Activated CD8-positive, alpha-beta memory T cell treated with anti-CD3 and anti-CD28 coated beads, Interleukin-2, amount 10 ng/mL, durations not matched to agents 7 days and 5 days (primary cell): ENCODE measurements around the gene RAB21. TPM values are rescaled to one million over a fixed set of nuclear protein-coding genes. Genes with fewer than 3 reads are reported as not detected.
A peak's percentile ranks its signal among the peaks of the same experiment; 100 is the strongest.

Experiments
- ATAC-seq: fragments of 150-1000 bp; cut with Tn5 transposase; one replicate; pipeline ENCODE4 v1.10.0; 2021; ENCODE audit warnings: moderate library complexity
- CTCF ChIA-PET: fragments of 350-600 bp; sonication (Branson Sonifier 250); formaldehyde crosslinking; loops from one replicate; lab custom pipeline; 2021; ENCODE audit warnings: antibody characterized with exemption; lab: Charles Lee
- DNase-seq: peaks from one replicate; pipeline ENCODE4 v3.0.0-alpha.2; 2020
- H3K27ac Mint-ChIP-seq: one replicate; pipeline ENCODE4 v1.8.0; 2021; ENCODE audit warnings: mild to moderate bottlenecking, mixed read lengths
- H3K27me3 Mint-ChIP-seq: one replicate; pipeline ENCODE4 v1.8.0; 2021; ENCODE audit warnings: mixed read lengths
- H3K36me3 Mint-ChIP-seq: one replicate; pipeline ENCODE4 v1.8.0; 2021; ENCODE audit warnings: mild to moderate bottlenecking, mixed read lengths
- H3K4me1 Mint-ChIP-seq: one replicate; pipeline ENCODE4 v1.8.0; 2021; ENCODE audit warnings: mixed read lengths
- H3K4me3 Mint-ChIP-seq: one replicate; pipeline ENCODE4 v1.8.0; 2021; ENCODE audit warnings: mild to moderate bottlenecking, moderate library complexity, mixed read lengths
- H3K9me3 Mint-ChIP-seq: one replicate; pipeline ENCODE4 v1.8.0; 2022; ENCODE audit warnings: low read depth, mixed read lengths
- total RNA-seq, 2 experiments: library from RNA; stranded (reverse); gene quantifications; one replicate each; pipeline ENCODE4 v1.2.3, GENCODE V29; 2021

Gene RAB21
- total RNA-seq, 2 experiments from 2014 or later = 48.9 to 71.4 TPM

GRCh38 chr12:71732357-71732712 lies 22.3 kb upstream of the RAB21 start:
- CTCF ChIA-PET = no interaction called here
- Mint-ChIP-seq H3K27me3 (peaks cover 2% of the 10 kb centered on the region), H3K9me3 (no peaks in the 10 kb centered on the region), H3K4me1 (no peaks in the 10 kb centered on the region), H3K4me3 (no peak overlapping the region), H3K36me3 (no peaks in the 10 kb centered on the region), H3K27ac (no peak overlapping the region)
- ATAC-seq (no peak), DNase-seq (no peak)

- Mint-ChIP-seq H3K27ac (no peak overlapping the region), H3K4me1 (no peaks in the 10 kb centered on the region), H3K4me3 (no peak overlapping the region), H3K36me3 (no peaks in the 10 kb centered on the region), H3K9me3 (no peaks in the 10 kb centered on the region), H3K27me3 (peaks cover 5% of the 10 kb centered on the region)
- CTCF ChIA-PET = interaction anchor here (1.5 kb wide), 1 partner anchor 10 kb away, joined by 4 read pairs; no protein-coding TSS in a partner anchor
- ATAC-seq (no peak), DNase-seq (no peak)
Observed at GRCh38 chr12:71737197-71737596, 17.5 kb upstream of the RAB21 start.

- DNase-seq = no peak
- H3K4me3 Mint-ChIP-seq = no peak overlapping the region
- no peaks in the 10 kb centered on the region for H3K4me1 Mint-ChIP-seq
- H3K27me3 Mint-ChIP-seq = peaks cover 13% of the 10 kb centered on the region
- H3K9me3 Mint-ChIP-seq = no peaks in the 10 kb centered on the region
- no peaks in the 10 kb centered on the region for H3K36me3 Mint-ChIP-seq
- H3K27ac Mint-ChIP-seq = no peak overlapping the region
- ATAC-seq = no peak
- CTCF ChIA-PET = no interaction called here
Observed at GRCh38 chr12:71742998-71743397, 11.7 kb upstream of the RAB21 start.

GRCh38 chr12:71744522-71745300 lies 10.0 kb upstream of the RAB21 start:
- H3K4me3 Mint-ChIP-seq = no peak overlapping the region
- H3K9me3 Mint-ChIP-seq = no peaks in the 10 kb centered on the region
- no peaks in the 10 kb centered on the region for H3K4me1 Mint-ChIP-seq
- H3K27ac Mint-ChIP-seq = no peak overlapping the region
- ATAC-seq (no peak), DNase-seq (no peak)
- CTCF ChIA-PET = interaction anchor here (0.6 to 5.7 kb wide), 4 partner anchors 9 to 616 kb away, joined by 3 to 64 read pairs (median 4); partner anchors contain the start of gene TMEM19
- H3K36me3 Mint-ChIP-seq = no peaks in the 10 kb centered on the region
- peaks cover 30% of the 10 kb centered on the region for H3K27me3 Mint-ChIP-seq

- H3K4me3 Mint-ChIP-seq = no peak overlapping the region
- DNase-seq (peak; percentile 50), ATAC-seq (peak; percentile 85)
- CTCF ChIA-PET = interaction anchor here (0.6 to 5.7 kb wide), 24 partner anchors 9 to 1626 kb away, joined by 3 to 64 read pairs (median 4); partner anchors contain the start of genes THAP2, TMEM19 and ZFC3H1
- H3K27me3 Mint-ChIP-seq = peaks cover 45% of the 10 kb centered on the region
- H3K36me3 Mint-ChIP-seq = no peaks in the 10 kb centered on the region
- no peaks in the 10 kb centered on the region for H3K9me3 Mint-ChIP-seq
- H3K27ac Mint-ChIP-seq = no peak overlapping the region
- no peaks in the 10 kb centered on the region for H3K4me1 Mint-ChIP-seq
Observed at GRCh38 chr12:71746974-71747611, 7.6 kb upstream of the RAB21 start.

GRCh38 chr12:71748081-71748850 lies 6.4 kb upstream of the RAB21 start:
- no peaks in the 10 kb centered on the region for H3K36me3 Mint-ChIP-seq
- peaks cover 50% of the 10 kb centered on the region for H3K27me3 Mint-ChIP-seq
- H3K4me3 Mint-ChIP-seq = no peak overlapping the region
- CTCF ChIA-PET = interaction anchor here (0.9 to 5.7 kb wide), 13 partner anchors 10 to 1015 kb away, joined by 3 to 64 read pairs (median 4); partner anchors contain the start of genes THAP2, TMEM19 and ZFC3H1
- no peak for ATAC-seq
- DNase-seq = no peak
- H3K27ac Mint-ChIP-seq = no peak overlapping the region
- no peaks in the 10 kb centered on the region for H3K4me1 Mint-ChIP-seq
- H3K9me3 Mint-ChIP-seq = no peaks in the 10 kb centered on the region

- peaks cover 7% of the 10 kb centered on the region for H3K4me1 Mint-ChIP-seq
- no peak overlapping the region for H3K4me3 Mint-ChIP-seq
- H3K9me3 Mint-ChIP-seq = no peaks in the 10 kb centered on the region
- H3K27ac Mint-ChIP-seq = no peak overlapping the region
- no peak for DNase-seq
- CTCF ChIA-PET = interaction anchor here (1.6 to 5.7 kb wide), 2 partner anchors 93 to 334 kb away, joined by 3 to 64 read pairs; no protein-coding TSS in a partner anchor
- peaks cover 50% of the 10 kb centered on the region for H3K27me3 Mint-ChIP-seq
- no peak for ATAC-seq
- H3K36me3 Mint-ChIP-seq = no peaks in the 10 kb centered on the region
Observed at GRCh38 chr12:71749666-71750065, 5.0 kb upstream of the RAB21 start.

GRCh38 chr12:71752891-71753290 lies 1.8 kb upstream of the RAB21 start:
- DNase-seq = no peak
- Mint-ChIP-seq H3K4me3 (no peak overlapping the region), H3K36me3 (peaks cover 17% of the 10 kb centered on the region), H3K27ac (no peak overlapping the region), H3K27me3 (peaks cover 43% of the 10 kb centered on the region), H3K9me3 (no peaks in the 10 kb centered on the region), H3K4me1 (peaks cover 22% of the 10 kb centered on the region)
- no peak for ATAC-seq
- CTCF ChIA-PET = interaction anchor here (0.8 to 1.4 kb wide), 2 partner anchors 87 to 89 kb away, joined by 3 to 8 read pairs; partner anchors contain the start of genes TBC1D15 and THAP2

GRCh38 chr12:71755146-71755892 lies 656 bp downstream of the RAB21 start:
- CTCF ChIA-PET = interaction anchor here (0.9 to 1.9 kb wide), 5 partner anchors 25 to 340 kb away, joined by 3 to 9 read pairs (median 4); partner anchors contain the start of gene TMEM19
- Mint-ChIP-seq H3K27me3 (peaks cover 21% of the 10 kb centered on the region), H3K4me1 (peaks cover 33% of the 10 kb centered on the region), H3K27ac (peak overlapping the region; percentile 95), H3K36me3 (peaks cover 41% of the 10 kb centered on the region), H3K4me3 (peak overlapping the region; percentile 93), H3K9me3 (peaks cover 15% of the 10 kb centered on the region)
- DNase-seq = peak; percentile 67
- peak; percentile 35 for ATAC-seq

- H3K27ac Mint-ChIP-seq = peak overlapping the region; percentile 95
- ATAC-seq (no peak), DNase-seq (no peak)
- CTCF ChIA-PET = interaction anchor here (0.8 to 1.9 kb wide), 3 partner anchors 9 to 88 kb away, joined by 3 to 9 read pairs (median 3); no protein-coding TSS in a partner anchor
- H3K27me3 Mint-ChIP-seq = peaks cover 15% of the 10 kb centered on the region
- H3K36me3 Mint-ChIP-seq = peaks cover 48% of the 10 kb centered on the region
- H3K4me3 Mint-ChIP-seq = peak overlapping the region; percentile 93
- H3K4me1 Mint-ChIP-seq = peaks cover 38% of the 10 kb centered on the region
- H3K9me3 Mint-ChIP-seq = peaks cover 20% of the 10 kb centered on the region
Observed at GRCh38 chr12:71756054-71756690, 1.5 kb downstream of the RAB21 start.

GRCh38 chr12:71759941-71760340 lies 5.3 kb downstream of the RAB21 start:
- no peak overlapping the region for H3K27ac Mint-ChIP-seq
- DNase-seq (no peak), ATAC-seq (no peak)
- no peak overlapping the region for H3K4me3 Mint-ChIP-seq
- H3K36me3 Mint-ChIP-seq = peaks cover 74% of the 10 kb centered on the region
- H3K9me3 Mint-ChIP-seq = peaks cover 31% of the 10 kb centered on the region
- CTCF ChIA-PET = interaction anchor here (1.9 kb wide), 1 partner anchor 20 kb away, joined by 5 read pairs; no protein-coding TSS in a partner anchor
- peaks cover 35% of the 10 kb centered on the region for H3K4me1 Mint-ChIP-seq
- H3K27me3 Mint-ChIP-seq = no peaks in the 10 kb centered on the region

GRCh38 chr12:71760471-71760870 lies 5.8 kb downstream of the RAB21 start:
- Mint-ChIP-seq H3K4me3 (no peak overlapping the region), H3K9me3 (peaks cover 36% of the 10 kb centered on the region), H3K36me3 (peaks cover 79% of the 10 kb centered on the region), H3K4me1 (peaks cover 40% of the 10 kb centered on the region), H3K27ac (no peak overlapping the region), H3K27me3 (no peaks in the 10 kb centered on the region)
- ATAC-seq (no peak), DNase-seq (no peak)
- CTCF ChIA-PET = no interaction called here
